Astrocyte (in vitro differentiated cells and primary cell): ENCODE data around the gene C3orf62.

Experiments
- EZH2 ChIP-seq: IDR thresholded peaks from 2 replicates; pipeline ENCODE4 v1.6.1; 2012; ENCODE audit warnings: mild to moderate bottlenecking, low read length, inconsistent platforms; ENCODE audit not compliant: insufficient read depth
- TF ChIP-seq, protein P1 (sequence below): IDR thresholded peaks from 2 replicates; pipeline ENCODE4 v1.5.1; 2011; ENCODE audit warnings: low read depth, mild to moderate bottlenecking, inconsistent platforms, low read length, moderate library complexity; ENCODE audit not compliant: insufficient read depth

DNA sequence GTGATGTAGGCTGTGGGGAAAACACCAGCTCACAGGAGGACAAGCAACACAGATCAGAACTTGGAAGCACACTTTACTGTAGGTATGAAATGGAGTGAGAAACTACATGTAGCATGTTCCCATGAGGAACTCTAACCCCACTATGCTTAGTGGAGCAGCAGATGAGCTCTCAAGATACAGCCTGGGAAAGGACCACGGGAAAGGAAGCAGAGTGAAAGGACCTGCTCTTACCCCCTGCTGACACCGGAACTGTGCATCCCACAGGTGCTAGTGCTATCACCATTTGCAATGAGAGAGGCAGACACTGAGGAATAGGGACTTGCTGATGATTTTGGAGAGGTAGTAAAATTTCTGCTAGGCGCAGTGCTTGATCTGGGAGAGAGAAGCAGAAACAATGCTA is 34.3 kb upstream of the C3orf62 start:
- TF ChIP-seq, protein P1, sequence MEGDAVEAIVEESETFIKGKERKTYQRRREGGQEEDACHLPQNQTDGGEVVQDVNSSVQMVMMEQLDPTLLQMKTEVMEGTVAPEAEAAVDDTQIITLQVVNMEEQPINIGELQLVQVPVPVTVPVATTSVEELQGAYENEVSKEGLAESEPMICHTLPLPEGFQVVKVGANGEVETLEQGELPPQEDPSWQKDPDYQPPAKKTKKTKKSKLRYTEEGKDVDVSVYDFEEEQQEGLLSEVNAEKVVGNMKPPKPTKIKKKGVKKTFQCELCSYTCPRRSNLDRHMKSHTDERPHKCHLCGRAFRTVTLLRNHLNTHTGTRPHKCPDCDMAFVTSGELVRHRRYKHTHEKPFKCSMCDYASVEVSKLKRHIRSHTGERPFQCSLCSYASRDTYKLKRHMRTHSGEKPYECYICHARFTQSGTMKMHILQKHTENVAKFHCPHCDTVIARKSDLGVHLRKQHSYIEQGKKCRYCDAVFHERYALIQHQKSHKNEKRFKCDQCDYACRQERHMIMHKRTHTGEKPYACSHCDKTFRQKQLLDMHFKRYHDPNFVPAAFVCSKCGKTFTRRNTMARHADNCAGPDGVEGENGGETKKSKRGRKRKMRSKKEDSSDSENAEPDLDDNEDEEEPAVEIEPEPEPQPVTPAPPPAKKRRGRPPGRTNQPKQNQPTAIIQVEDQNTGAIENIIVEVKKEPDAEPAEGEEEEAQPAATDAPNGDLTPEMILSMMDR, result no peak
- no peak for TF ChIP-seq EZH2
